GM12878 (cell line): ENCODE measurements around the gene RARRES1. TPM values are rescaled to one million over a fixed set of nuclear protein-coding genes. Genes with fewer than 3 reads are reported as not detected.

Source experiments
- ATAC-seq: fragments of 200-7000 bp; cut with Tn5 transposase; 3 replicates; pipeline ENCODE4 v1.9.1; 2020; ENCODE audit warnings: mild to moderate bottlenecking, moderate library complexity
- BruUV-seq: library from RNA; stranded (reverse); fragments of 400-500 nt; replicated peaks from 2 replicates; lab custom pipeline; 2021; lab: Mats Ljungman, UMichigan
- CTCF ChIA-PET: fragments of 300-600 bp; sonication (Branson Sonifier 250); formaldehyde crosslinking; extraction: SDS; loops from one replicate; lab custom pipeline; 2021; ENCODE audit warnings: inconsistent platforms; lab: Yijun Ruan, JAX
- POLR2A ChIA-PET: fragments of 350-600 bp; formaldehyde crosslinking; extraction: SDS; loops from one replicate; lab custom pipeline; 2021; ENCODE audit warnings: inconsistent platforms; lab: Charles Lee
- RAD21 ChIA-PET: fragments of 300-600 bp; sonication (Branson Sonifier 250); formaldehyde crosslinking; loops from one replicate; lab custom pipeline; 2023; ENCODE audit warnings: antibody characterized with exemption; ENCODE audit not compliant: unreplicated experiment; lab: Charles Lee
- SMC1A ChIA-PET: fragments of 300-600 bp; sonication (Branson Sonifier 250); formaldehyde crosslinking; loops from one replicate; lab custom pipeline; 2023; ENCODE audit not compliant: unreplicated experiment, uncharacterized antibody; lab: Charles Lee
- DNase-seq: peaks from one replicate; pipeline ENCODE4 v3.0.0-alpha.2; 2011; ENCODE audit warnings: low read depth, low spot score
- FAIRE-seq: peaks from 3 replicates; lab custom pipeline; 2011; peaks lifted over from hg19 to GRCh38; lab: Jason Lieb, UNC
- H2AFZ ChIP-seq: 2 replicates; pipeline ENCODE4 v1.6.0; 2011; ENCODE audit warnings: low read depth, low read length, control low read depth; ENCODE audit not compliant: control insufficient read depth
- H3K27ac ChIP-seq: 2 replicates; pipeline ENCODE4 v1.5.1; 2011; ENCODE audit warnings: control low read depth; ENCODE audit not compliant: control insufficient read depth, insufficient read depth
- H3K27me3 ChIP-seq, 2 experiments: replicated peaks in 1 of 2; 2 replicates each; pipeline versions ENCODE4 v1.6.0 to v1.6.1; 2011; ENCODE audit warnings: low read length in 1 of 2; ENCODE audit not compliant: control insufficient read depth in 2 of 2, insufficient read depth in 2 of 2
- H3K36me3 ChIP-seq, 2 experiments: 2 replicates each; pipeline ENCODE4 v1.5.1; 2011; ENCODE audit warnings: low read length in 1 of 2; ENCODE audit not compliant: control insufficient read depth in 2 of 2, insufficient read depth in 2 of 2
- H3K4me1 ChIP-seq: 2 replicates; pipeline ENCODE4 v1.6.1; 2011; ENCODE audit warnings: mild to moderate bottlenecking, low read length, moderate library complexity, mixed read lengths; ENCODE audit not compliant: control insufficient read depth, insufficient read depth
- H3K4me2 ChIP-seq: 2 replicates; pipeline ENCODE4 v1.6.0; 2011; ENCODE audit warnings: control low read depth; ENCODE audit not compliant: control insufficient read depth, insufficient read depth
- H3K4me3 ChIP-seq: fragments of 200-600 bp; sonication (generic); 2 replicates; pipeline ENCODE4 v1.5.1; 2016
- H3K79me2 ChIP-seq: 2 replicates; pipeline ENCODE4 v1.6.0; 2011; ENCODE audit warnings: low read length; ENCODE audit not compliant: control insufficient read depth, insufficient read depth
- H3K9ac ChIP-seq: 2 replicates; pipeline ENCODE4 v1.8.0; 2011; ENCODE audit warnings: low read length, control low read depth, mixed read lengths; ENCODE audit not compliant: control insufficient read depth, insufficient read depth
- H3K9me3 ChIP-seq: replicated peaks from 3 replicates; pipeline ENCODE4 v1.5.1; 2011; ENCODE audit warnings: mild to moderate bottlenecking, low read length; ENCODE audit not compliant: control insufficient read depth, insufficient read depth
- H4K20me1 ChIP-seq: 2 replicates; pipeline ENCODE4 v1.6.0; 2011; ENCODE audit not compliant: control insufficient read depth, insufficient read depth
- BCLAF1 ChIP-seq: fragments of 450-650 bp; IDR thresholded peaks from 2 replicates; pipeline ENCODE4 v1.6.1; 2017; ENCODE audit warnings: antibody characterized with exemption, mild to moderate bottlenecking, moderate library complexity
- CHD4 ChIP-seq: fragments of 200-600 bp; sonication (generic); IDR thresholded peaks from 2 replicates; pipeline ENCODE4 v1.6.1; 2016; ENCODE audit warnings: mild to moderate bottlenecking
- EGR1 ChIP-seq, 2 experiments: IDR thresholded peaks; 1 replicate in 1 of 2; 2 replicates in 1 of 2; pipeline ENCODE4 v1.6.1; 2011 to 2012; ENCODE audit warnings: low read depth in 2 of 2, low read length in 2 of 2, borderline replicate concordance in 1 of 2, mild to moderate bottlenecking in 1 of 2, moderate library complexity in 1 of 2
- EP300 ChIP-seq, 2 experiments: fragments of 150-350 bp in 1 of 2; IDR thresholded peaks; 2 replicates each; pipeline ENCODE4 v1.6.1; 2011 to 2012; ENCODE audit warnings: low read depth in 2 of 2, low read length in 2 of 2, borderline replicate concordance in 1 of 2, improper control_type of control experiment in 1 of 2, inconsistent platforms in 1 of 2; ENCODE audit not compliant: control insufficient read depth in 1 of 2
- ETV6 ChIP-seq, 2 experiments: fragments of 450-650 bp in 1 of 2; IDR thresholded peaks in 1 of 2; conservative IDR thresholded peaks in 1 of 2; 2 replicates each; pipeline ENCODE4 v1.6.1; 2014; ENCODE audit warnings: antibody characterized with exemption in 1 of 2, borderline replicate concordance in 1 of 2, low read depth in 1 of 2, mild to moderate bottlenecking in 1 of 2, moderate library complexity in 1 of 2
- FOXK2 ChIP-seq: fragments of 450-650 bp; IDR thresholded peaks from 2 replicates; pipeline ENCODE4 v1.6.1; 2017; ENCODE audit warnings: mild to moderate bottlenecking, moderate library complexity
- GABPA ChIP-seq: IDR thresholded peaks from 2 replicates; pipeline ENCODE4 v1.6.1; 2014; ENCODE audit warnings: antibody characterized with exemption, low read depth, mild to moderate bottlenecking, inconsistent platforms
- HDAC6 ChIP-seq: fragments of 200-600 bp; sonication (generic); IDR thresholded peaks from one replicate; pipeline ENCODE4 v1.8.0; 2017; ENCODE audit warnings: antibody characterized with exemption; ENCODE audit not compliant: unreplicated experiment
- JUND ChIP-seq: IDR thresholded peaks from 2 replicates; pipeline ENCODE4 v1.6.1; 2012; ENCODE audit warnings: low read depth, mild to moderate bottlenecking, low read length, improper control_type of control experiment, moderate library complexity
- MEF2B ChIP-seq: fragments of 450-650 bp; IDR thresholded peaks from 2 replicates; pipeline ENCODE4 v1.6.1; 2018; ENCODE audit warnings: mild to moderate bottlenecking, moderate library complexity; ENCODE audit not compliant: partially characterized antibody, poor library complexity, severe bottlenecking
- SMAD5 ChIP-seq: IDR thresholded peaks from 2 replicates; pipeline ENCODE4 v1.6.1; 2016; ENCODE audit warnings: antibody characterized with exemption, low read depth
- SMC3 ChIP-seq: IDR thresholded peaks from 2 replicates; pipeline ENCODE4 v1.6.1; 2011; ENCODE audit warnings: low read length, improper control_type of control experiment, borderline replicate concordance
- STAT1 ChIP-seq: fragments of 450-650 bp; conservative IDR thresholded peaks from 2 replicates; pipeline ENCODE4 v1.6.1; 2014; ENCODE audit warnings: antibody characterized with exemption, mild to moderate bottlenecking
- YBX1 ChIP-seq: fragments of 450-650 bp; IDR thresholded peaks from 2 replicates; pipeline ENCODE4 v1.6.1; 2016; ENCODE audit warnings: antibody characterized with exemption
- ZNF217 ChIP-seq: fragments of 450-650 bp; IDR thresholded peaks from 2 replicates; pipeline ENCODE4 v1.6.1; 2017; ENCODE audit warnings: antibody characterized with exemption, mild to moderate bottlenecking
- ZNF24 ChIP-seq: fragments of 450-650 bp; IDR thresholded peaks from 2 replicates; pipeline ENCODE4 v1.6.1; 2017; ENCODE audit warnings: antibody characterized with exemption, mild to moderate bottlenecking
- WGBS: methylation state at CpG from one replicate; pipeline ENCODE4 v1.1.6; 2016; ENCODE audit warnings: low lambda C conversion rate; ENCODE audit not compliant: insufficient replicate concordance, insufficient coverage; ENCODE audit errors: missing lambda C conversion rate; 5-methylcytosine and 5-hydroxymethylcytosine counted together
- in situ Hi-C: fragments of 300-500 bp; cut with MboI; formaldehyde crosslinking; loops from 9 replicates; pipeline ENCODE4 v1.14.3; 2018; ENCODE audit warnings: mixed read lengths
- intact Hi-C: fragments of 100-400 bp; cut with micrococcal nuclease; formaldehyde crosslinking; loops from one replicate; pipeline ENCODE4 v1.14.2; 2022; ENCODE audit not compliant: unreplicated experiment
- polyA plus RNA-seq, 11 experiments: library from polyadenylated mRNA; depleted of rRNA in 4 of 11; unstranded in 6 of 11; stranded (reverse) in 5 of 11; fragments of >200 nt; fragmentation: Nextera tagmentation in 4 of 11; fragmentation: Illumina TruSeq in 1 of 11; extraction: Ambion mirVana in 4 of 11; extraction: Trizol in 1 of 11; gene quantifications; 1 replicate in 1 of 11; 2 replicates in 10 of 11; pipeline versions ENCODE4 v1.2.1 to v1.2.3, GENCODE V29; 2011 to 2016; ENCODE audit warnings: inconsistent platforms in 2 of 11, missing spikeins in 2 of 11, low read depth in 1 of 11
- total RNA-seq, 4 experiments: library from RNA; depleted of rRNA in 3 of 4; stranded (reverse); fragments of >200 nt in 3 of 4; fragmentation: Illumina TruSeq in 1 of 4; extraction: Trizol in 1 of 4; gene quantifications; 2 replicates each; pipeline versions ENCODE4 v1.2.1 to v1.2.3, GENCODE V29; 2013 to 2021

Gene RARRES1
- total and polyA plus RNA-seq, 10 of the 15 experiments (the other 5 are each of a cell fraction or from before 2014, with no cell fraction given) = 0.02 to 0.83 (median 0.63) TPM; not detected in 7

DNA sequence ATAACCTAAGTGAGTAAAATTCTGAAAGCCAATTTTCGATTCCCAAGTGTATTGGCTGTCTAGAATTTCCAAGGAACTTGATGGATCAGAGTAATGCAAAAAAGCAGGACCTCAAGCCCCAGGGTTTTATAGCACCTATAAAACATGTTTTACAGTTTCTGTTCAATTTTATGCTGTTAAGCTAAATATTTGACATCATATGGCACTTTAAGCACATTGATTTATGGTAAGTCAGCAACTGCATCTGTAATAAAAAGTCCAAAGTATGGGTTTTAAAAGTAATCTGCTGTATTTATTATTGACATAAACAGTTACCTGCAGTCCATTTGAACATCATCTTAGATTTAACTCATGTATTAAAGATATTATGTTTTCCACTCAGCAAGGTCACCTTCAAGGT lies 49.6 kb upstream of the RARRES1 start:
- Histone ChIP-seq H3K9me3 (no peaks in the 10 kb centered on the region; the same call in 2 of the 3 replicates), H2AFZ (no peak overlapping the region), H3K27ac (no peak overlapping the region), H3K27me3 (no peaks in the 10 kb centered on the region), H3K36me3 (no peaks in the 10 kb centered on the region), H3K9ac (no peak overlapping the region), H3K4me1 (no peaks in the 10 kb centered on the region), H3K4me3 (no peak overlapping the region), H3K4me2 (no peak overlapping the region), H3K79me2 (no peaks in the 10 kb centered on the region), H4K20me1 (no peaks in the 10 kb centered on the region)
- SMC1A ChIA-PET = interaction anchor here (0.6 kb wide), 1 partner anchor 78 kb away, joined by 3 read pairs; no protein-coding TSS in a partner anchor
- no TSS peak for BruUV-seq
- FAIRE-seq = no peak
- no peak for DNase-seq
- POLR2A ChIA-PET = no interaction called here
- RAD21 ChIA-PET = no interaction called here
- TF ChIP-seq YBX1 = no peak
- no peak for TF ChIP-seq FOXK2
- no peak for TF ChIP-seq STAT1
- no peak for TF ChIP-seq CHD4
- TF ChIP-seq SMC3 = no peak
- no peak for TF ChIP-seq MEF2B
- CTCF ChIA-PET = no interaction called here
- no peak for ATAC-seq
- in situ Hi-C loops (loop anchor here (25.0 kb wide), 1 partner anchor 1170 kb away; no protein-coding TSS in a partner anchor), intact Hi-C loops (no loop called here)
- 4% methylated on average over 1 of the region's 1 CpG for WGBS

- Histone ChIP-seq H4K20me1 (no peaks in the 10 kb centered on the region), H3K79me2 (no peaks in the 10 kb centered on the region), H3K4me2 (no peak overlapping the region), H3K27ac (no peak overlapping the region), H3K4me3 (no peak overlapping the region), H3K36me3 (no peaks in the 10 kb centered on the region), H3K4me1 (no peaks in the 10 kb centered on the region), H3K27me3 (no peaks in the 10 kb centered on the region), H2AFZ (no peak overlapping the region), H3K9me3 (no peaks in the 10 kb centered on the region; the same call in 2 of the 3 replicates), H3K9ac (no peak overlapping the region)
- 62% methylated on average over 2 of the region's 2 CpGs for WGBS
- in situ Hi-C loops (loop anchor here (25.0 kb wide), 1 partner anchor 1169 kb away; no protein-coding TSS in a partner anchor), intact Hi-C loops (no loop called here)
- DNase-seq = no peak
- no TSS peak for BruUV-seq
- RAD21 ChIA-PET = no interaction called here
- SMC1A ChIA-PET = no interaction called here
- no peak for ATAC-seq
- CTCF ChIA-PET = interaction anchor here (1.0 to 1.2 kb wide), 2 partner anchors 15 to 27 kb away, joined by 3 to 5 read pairs; no protein-coding TSS in a partner anchor
- no peak for FAIRE-seq
- POLR2A ChIA-PET = no interaction called here
- TF ChIP-seq JUND = no peak
- no peak for TF ChIP-seq SMC3
- TF ChIP-seq ZNF217 = no peak
- no peak for TF ChIP-seq ETV6 (conservative IDR thresholded peaks at IDR 0.05 in 1 of 2, IDR thresholded peaks at IDR 0.05 in 1 of 2; ENCODE audit: borderline replicate concordance in 1 of 2, low read depth in 1 of 2)
- no peak for TF ChIP-seq ZNF24
- no peak for TF ChIP-seq HDAC6
- no peak for TF ChIP-seq BCLAF1
- TF ChIP-seq SMAD5 = no peak
- no peak for TF ChIP-seq YBX1
- TF ChIP-seq EGR1 (IDR thresholded peaks at IDR 0.05; ENCODE audit: borderline replicate concordance in 1 of 2, low read depth in 2 of 2, low read length in 2 of 2) = no peak
- no peak for TF ChIP-seq GABPA
- TF ChIP-seq EP300 (IDR thresholded peaks at IDR 0.05; ENCODE audit: borderline replicate concordance in 1 of 2, control insufficient read depth in 1 of 2, low read depth in 2 of 2, low read length in 2 of 2) = no peak
Observed at GRCh38 chr3:158781191-158781590, 48.9 kb upstream of the RARRES1 start.
